GM19452 (cell line): Measurements from ENCODE around the gene C11orf87.

ENCODE experiments used
- ATAC-seq: cut with Tn5 transposase; IDR thresholded peaks from one replicate; pipeline ENCODE4 v1.9.1; 2021; ENCODE audit not compliant: unreplicated experiment

The C11orf87 gene

GRCh38 chr11:109421981-109422869, at the start of gene C11orf87:
Gene C11orf87 (plus strand): TSS chr11:109422190. CDS start chr11:109423634, 1,444 bp downstream.
- no peak for ATAC-seq

GRCh38 chr11:109374032-109374431, 48.0 kb upstream of the C11orf87 start:
- no peak for ATAC-seq

- ATAC-seq, result no peak
Measured at GRCh38 chr11:109374441-109374840, 47.5 kb upstream of the C11orf87 start.

- no peak for ATAC-seq
Measured at GRCh38 chr11:109377039-109377742, 44.8 kb upstream of the C11orf87 start.

- ATAC-seq, result no peak
Measured at GRCh38 chr11:109378034-109378433, 44.0 kb upstream of the C11orf87 start.

- ATAC-seq, result no peak
Measured at GRCh38 chr11:109383306-109383705, 38.7 kb upstream of the C11orf87 start.

- no peak for ATAC-seq
Measured at GRCh38 chr11:109384873-109385272, 37.1 kb upstream of the C11orf87 start.

- ATAC-seq, result no peak
Measured at GRCh38 chr11:109388982-109389381, 33.0 kb upstream of the C11orf87 start.

GRCh38 chr11:109390752-109391151, 31.2 kb upstream of the C11orf87 start:
- ATAC-seq, result no peak

GRCh38 chr11:109401545-109401944, 20.4 kb upstream of the C11orf87 start:
- no peak for ATAC-seq

- no peak for ATAC-seq
Measured at GRCh38 chr11:109405671-109406070, 16.3 kb upstream of the C11orf87 start.

GRCh38 chr11:109416601-109417000, 5.4 kb upstream of the C11orf87 start:
- ATAC-seq, result no peak

- no peak for ATAC-seq
Measured at GRCh38 chr11:109422870-109423465, 978 bp downstream of the C11orf87 start.

GRCh38 chr11:109423466-109424190, 1.6 kb downstream of the C11orf87 start:
- ATAC-seq, result no peak

GRCh38 chr11:109424901-109425300, 2.9 kb downstream of the C11orf87 start:
- no peak for ATAC-seq

- no peak for ATAC-seq
Measured at GRCh38 chr11:109425554-109425953, 3.6 kb downstream of the C11orf87 start.

GRCh38 chr11:109426442-109427240, 4.7 kb downstream of the C11orf87 start:
- ATAC-seq, result no peak

- no peak for ATAC-seq
Measured at GRCh38 chr11:109432105-109432504, 10.1 kb downstream of the C11orf87 start.

GRCh38 chr11:109433753-109434256, 11.8 kb downstream of the C11orf87 start:
- ATAC-seq, result no peak

GRCh38 chr11:109435121-109435742, 13.2 kb downstream of the C11orf87 start:
- ATAC-seq, result no peak
